ENCODE data around the gene DRD2.

DRD2 gene

GRCh38 chr11:113449743-113450142 lies 25.5 kb downstream of the DRD2 start:
- H3K4me3 ChIP-seq (ENCODE audit: low read length): no peak overlapping the region
- no peaks in the 10 kb centered on the region for H3K9me3 ChIP-seq (ENCODE audit: low read length)
- no peaks in the 10 kb centered on the region for H3K4me1 ChIP-seq (ENCODE audit: insufficient read depth, low read length)
- H3K27me3 ChIP-seq (ENCODE audit: insufficient read depth, low read length): peaks cover 12% of the 10 kb centered on the region
- H3K36me3 ChIP-seq (ENCODE audit: insufficient read depth, low read length): no peaks in the 10 kb centered on the region
- H2AFZ ChIP-seq (ENCODE audit: low read depth, low read length): no peak overlapping the region

- Histone ChIP-seq H2AFZ (ENCODE audit: low read depth, low read length) (no peak overlapping the region), H3K4me3 (ENCODE audit: low read length) (no peak overlapping the region), H3K9me3 (ENCODE audit: low read length) (no peaks in the 10 kb centered on the region), H3K4me1 (ENCODE audit: insufficient read depth, low read length) (no peaks in the 10 kb centered on the region), H3K36me3 (ENCODE audit: insufficient read depth, low read length) (no peaks in the 10 kb centered on the region), H3K27me3 (ENCODE audit: insufficient read depth, low read length) (peaks cover 12% of the 10 kb centered on the region)
Observed at GRCh38 chr11:113448316-113448677, 26.9 kb downstream of the DRD2 start.

GRCh38 chr11:113447621-113448315 lies 27.4 kb downstream of the DRD2 start:
- no peak overlapping the region for H3K4me3 ChIP-seq (ENCODE audit: low read length)
- H3K36me3 ChIP-seq (ENCODE audit: insufficient read depth, low read length): no peaks in the 10 kb centered on the region
- H2AFZ ChIP-seq (ENCODE audit: low read depth, low read length): no peak overlapping the region
- no peaks in the 10 kb centered on the region for H3K4me1 ChIP-seq (ENCODE audit: insufficient read depth, low read length)
- H3K9me3 ChIP-seq (ENCODE audit: low read length): no peaks in the 10 kb centered on the region
- peaks cover 12% of the 10 kb centered on the region for H3K27me3 ChIP-seq (ENCODE audit: insufficient read depth, low read length)

- Histone ChIP-seq H2AFZ (ENCODE audit: low read depth, low read length) (no peak overlapping the region), H3K4me3 (ENCODE audit: low read length) (no peak overlapping the region), H3K9me3 (ENCODE audit: low read length) (no peaks in the 10 kb centered on the region), H3K4me1 (ENCODE audit: insufficient read depth, low read length) (no peaks in the 10 kb centered on the region), H3K27me3 (ENCODE audit: insufficient read depth, low read length) (peaks cover 12% of the 10 kb centered on the region), H3K36me3 (ENCODE audit: insufficient read depth, low read length) (no peaks in the 10 kb centered on the region)
Observed at GRCh38 chr11:113446938-113447337, 28.3 kb downstream of the DRD2 start.

- H3K4me3 ChIP-seq (ENCODE audit: low read length): no peak overlapping the region
- H3K9me3 ChIP-seq (ENCODE audit: low read length): no peaks in the 10 kb centered on the region
- H2AFZ ChIP-seq (ENCODE audit: low read depth, low read length): no peak overlapping the region
- no peaks in the 10 kb centered on the region for H3K36me3 ChIP-seq (ENCODE audit: insufficient read depth, low read length)
- no peaks in the 10 kb centered on the region for H3K4me1 ChIP-seq (ENCODE audit: insufficient read depth, low read length)
- peaks cover 12% of the 10 kb centered on the region for H3K27me3 ChIP-seq (ENCODE audit: insufficient read depth, low read length)
Observed at GRCh38 chr11:113446112-113446511, 29.1 kb downstream of the DRD2 start.

GRCh38 chr11:113444502-113445123 lies 30.6 kb downstream of the DRD2 start:
- peaks cover 8% of the 10 kb centered on the region for H3K27me3 ChIP-seq (ENCODE audit: insufficient read depth, low read length)
- no peaks in the 10 kb centered on the region for H3K4me1 ChIP-seq (ENCODE audit: insufficient read depth, low read length)
- H3K36me3 ChIP-seq (ENCODE audit: insufficient read depth, low read length): no peaks in the 10 kb centered on the region
- H2AFZ ChIP-seq (ENCODE audit: low read depth, low read length): no peak overlapping the region
- no peaks in the 10 kb centered on the region for H3K9me3 ChIP-seq (ENCODE audit: low read length)
- H3K4me3 ChIP-seq (ENCODE audit: low read length): no peak overlapping the region

GRCh38 chr11:113440816-113441215 lies 34.4 kb downstream of the DRD2 start:
- no peak overlapping the region for H2AFZ ChIP-seq (ENCODE audit: low read depth, low read length)

GRCh38 chr11:113436672-113437252 lies 38.4 kb downstream of the DRD2 start:
- Histone ChIP-seq H2AFZ (ENCODE audit: low read depth, low read length) (no peak overlapping the region), H3K9me3 (ENCODE audit: low read length) (no peaks in the 10 kb centered on the region), H3K27me3 (ENCODE audit: insufficient read depth, low read length) (peaks cover 12% of the 10 kb centered on the region), H3K4me1 (ENCODE audit: insufficient read depth, low read length) (no peaks in the 10 kb centered on the region), H3K4me3 (ENCODE audit: low read length) (no peak overlapping the region), H3K36me3 (ENCODE audit: insufficient read depth, low read length) (no peaks in the 10 kb centered on the region)

More at GRCh38 chr11:113440816-113441215, 34.4 kb downstream of the DRD2 start:
- no peaks in the 10 kb centered on the region for H3K27me3 ChIP-seq (ENCODE audit: insufficient read depth, low read length)
- no peaks in the 10 kb centered on the region for H3K9me3 ChIP-seq (ENCODE audit: low read length)
- no peaks in the 10 kb centered on the region for H3K36me3 ChIP-seq (ENCODE audit: insufficient read depth, low read length)
- no peak overlapping the region for H3K4me3 ChIP-seq (ENCODE audit: low read length)
- H3K4me1 ChIP-seq (ENCODE audit: insufficient read depth, low read length): no peaks in the 10 kb centered on the region

- H3K9me3 ChIP-seq (ENCODE audit: low read length): no peaks in the 10 kb centered on the region
- no peak overlapping the region for H2AFZ ChIP-seq (ENCODE audit: low read depth, low read length)
- no peak overlapping the region for H3K4me3 ChIP-seq (ENCODE audit: low read length)
- peaks cover 12% of the 10 kb centered on the region for H3K27me3 ChIP-seq (ENCODE audit: insufficient read depth, low read length)
- no peaks in the 10 kb centered on the region for H3K4me1 ChIP-seq (ENCODE audit: insufficient read depth, low read length)
- no peaks in the 10 kb centered on the region for H3K36me3 ChIP-seq (ENCODE audit: insufficient read depth, low read length)
Observed at GRCh38 chr11:113435190-113435968, 39.8 kb downstream of the DRD2 start.

- Histone ChIP-seq H3K4me3 (ENCODE audit: low read length) (no peak overlapping the region), H3K4me1 (ENCODE audit: insufficient read depth, low read length) (no peaks in the 10 kb centered on the region), H2AFZ (ENCODE audit: low read depth, low read length) (no peak overlapping the region), H3K27me3 (ENCODE audit: insufficient read depth, low read length) (peaks cover 14% of the 10 kb centered on the region), H3K36me3 (ENCODE audit: insufficient read depth, low read length) (no peaks in the 10 kb centered on the region), H3K9me3 (ENCODE audit: low read length) (no peaks in the 10 kb centered on the region)
Observed at GRCh38 chr11:113431746-113432145, 43.5 kb downstream of the DRD2 start.

- H3K9me3 ChIP-seq (ENCODE audit: low read length): no peaks in the 10 kb centered on the region
- peaks cover 2% of the 10 kb centered on the region for H3K27me3 ChIP-seq (ENCODE audit: insufficient read depth, low read length)
- no peaks in the 10 kb centered on the region for H3K4me1 ChIP-seq (ENCODE audit: insufficient read depth, low read length)
- H3K36me3 ChIP-seq (ENCODE audit: insufficient read depth, low read length): no peaks in the 10 kb centered on the region
- H2AFZ ChIP-seq (ENCODE audit: low read depth, low read length): no peak overlapping the region
- no peak overlapping the region for H3K4me3 ChIP-seq (ENCODE audit: low read length)
Observed at GRCh38 chr11:113426686-113427085, 48.5 kb downstream of the DRD2 start.

GRCh38 chr11:113420808-113421207 lies 54.4 kb downstream of the DRD2 start:
- Histone ChIP-seq H3K4me1 (ENCODE audit: insufficient read depth, low read length) (no peaks in the 10 kb centered on the region), H3K27me3 (ENCODE audit: insufficient read depth, low read length) (peaks cover 3% of the 10 kb centered on the region), H2AFZ (ENCODE audit: low read depth, low read length) (no peak overlapping the region), H3K36me3 (ENCODE audit: insufficient read depth, low read length) (no peaks in the 10 kb centered on the region), H3K4me3 (ENCODE audit: low read length) (no peak overlapping the region), H3K9me3 (ENCODE audit: low read length) (no peaks in the 10 kb centered on the region)

GRCh38 chr11:113419454-113420003 lies 55.7 kb downstream of the DRD2 start:
- Histone ChIP-seq H3K36me3 (ENCODE audit: insufficient read depth, low read length) (no peaks in the 10 kb centered on the region), H3K4me1 (ENCODE audit: insufficient read depth, low read length) (no peaks in the 10 kb centered on the region), H3K27me3 (ENCODE audit: insufficient read depth, low read length) (peaks cover 3% of the 10 kb centered on the region), H3K4me3 (ENCODE audit: low read length) (no peak overlapping the region), H2AFZ (ENCODE audit: low read depth, low read length) (no peak overlapping the region), H3K9me3 (ENCODE audit: low read length) (no peaks in the 10 kb centered on the region)

Data from neuron (in vitro differentiated cells).